SK-N-SH (cell line): Measurements from ENCODE around the gene IL4R. TPM values are rescaled to one million over a fixed set of nuclear protein-coding genes. Genes with fewer than 3 reads are reported as not detected.

Experiments
- CTCF ChIA-PET: fragments of 300-600, 350-600 bp; formaldehyde crosslinking; extraction: SDS; loops from one replicate; lab custom pipeline; 2021; lab: Yijun Ruan, JAX
- POLR2A ChIA-PET: fragments of 350-600 bp; sonication (Branson Sonifier 250); formaldehyde crosslinking; extraction: SDS; loops from one replicate; lab custom pipeline; 2020; ENCODE audit warnings: antibody characterized with exemption, inconsistent platforms; lab: Yijun Ruan, JAX
- DNase-seq: peaks from one replicate; pipeline ENCODE4 v3.0.0; 2012
- H2AFZ ChIP-seq: fragments of 200-600 bp; sonication (generic); 2 replicates; pipeline ENCODE4 v1.8.1; 2016; ENCODE audit warnings: antibody characterized with exemption, mild to moderate bottlenecking, low read depth
- H3F3A ChIP-seq: fragments of 200-600 bp; sonication (generic); replicated peaks from 2 replicates; pipeline ENCODE3; 2016; ENCODE audit warnings: antibody characterized with exemption, mild to moderate bottlenecking; ENCODE audit not compliant: insufficient read depth
- H3K27ac ChIP-seq, 2 experiments: fragments of 200-500 bp in 1 of 2; fragments of 200-600 bp in 1 of 2; sonication (Bioruptor generic) in 1 of 2; sonication (generic), shearing (Covaris generic) in 1 of 2; 2 replicates each; pipeline versions ENCODE4 v1.5.1 to v1.6.1; 2014 to 2016; ENCODE audit warnings: low read depth in 2 of 2, inconsistent platforms in 1 of 2, low read length in 1 of 2, mild to moderate bottlenecking in 1 of 2, mixed read lengths in 1 of 2
- H3K27me3 ChIP-seq: fragments of 200-600 bp; sonication (generic), shearing (Covaris generic); 2 replicates; pipeline ENCODE4 v1.6.1; 2016; ENCODE audit warnings: mixed run types; ENCODE audit not compliant: insufficient read depth
- H3K36me3 ChIP-seq, 2 experiments: fragments of 200-500 bp in 1 of 2; fragments of 200-600 bp in 1 of 2; sonication (Bioruptor generic) in 1 of 2; sonication (generic) in 1 of 2; replicated peaks in 1 of 2; 2 replicates each; pipeline versions ENCODE3 to v1.5.1; 2014 to 2016; ENCODE audit warnings: low read length in 1 of 2, mild to moderate bottlenecking in 1 of 2; ENCODE audit not compliant: insufficient read depth in 2 of 2, control insufficient read depth in 1 of 2
- H3K4me1 ChIP-seq, 2 experiments: fragments of 200-500 bp in 1 of 2; fragments of 200-600 bp in 1 of 2; sonication (Bioruptor generic) in 1 of 2; sonication (generic), shearing (Covaris generic) in 1 of 2; 2 replicates each; pipeline versions ENCODE4 v1.5.1 to v1.6.1; 2014 to 2016; ENCODE audit warnings: low read depth in 1 of 2, low read length in 1 of 2, mixed run types in 1 of 2; ENCODE audit not compliant: insufficient read depth in 2 of 2, control insufficient read depth in 1 of 2
- H3K4me2 ChIP-seq: fragments of 200-600 bp; sonication (generic), shearing (Covaris generic); 2 replicates; pipeline ENCODE4 v1.6.1; 2017; ENCODE audit warnings: mixed run types
- H3K4me3 ChIP-seq, 2 experiments: fragments of 200-500 bp in 1 of 2; fragments of 200-600 bp in 1 of 2; sonication (Bioruptor generic) in 1 of 2; sonication (generic), shearing (Covaris generic) in 1 of 2; 2 replicates each; pipeline versions ENCODE4 v1.5.1 to v1.8.1; 2014 to 2016; ENCODE audit warnings: low read depth in 2 of 2, inconsistent platforms in 1 of 2, low read length in 1 of 2, mild to moderate bottlenecking in 1 of 2, mixed read lengths in 1 of 2, moderate library complexity in 1 of 2
- H3K79me2 ChIP-seq: fragments of 200-600 bp; sonication (generic); 2 replicates; pipeline ENCODE4 v1.8.1; 2017; ENCODE audit warnings: mild to moderate bottlenecking; ENCODE audit not compliant: insufficient read depth
- H3K9ac ChIP-seq: fragments of 200-600 bp; sonication (generic); 2 replicates; pipeline ENCODE4 v1.6.1; 2017; ENCODE audit warnings: mixed run types
- H3K9me2 ChIP-seq: fragments of 200-600 bp; sonication (generic); 2 replicates; pipeline ENCODE4 v1.6.1; 2017; ENCODE audit warnings: mixed run types
- H3K9me3 ChIP-seq: fragments of 200-600 bp; sonication (generic); 2 replicates; pipeline ENCODE4 v1.6.1; 2017; ENCODE audit warnings: mixed run types, mild to moderate bottlenecking, moderate library complexity
- H4K20me1 ChIP-seq: fragments of 200-600 bp; sonication (generic); 2 replicates; pipeline ENCODE4 v1.6.1; 2017; ENCODE audit warnings: mild to moderate bottlenecking, mixed run types; ENCODE audit not compliant: insufficient read depth
- CHD2 ChIP-seq: fragments of 150-350 bp; IDR thresholded peaks from 2 replicates; pipeline ENCODE4 v1.6.1; 2018; ENCODE audit warnings: low read length; ENCODE audit not compliant: partially characterized antibody
- CTCF ChIP-seq: fragments of 200-600 bp; sonication (generic); IDR thresholded peaks from 2 replicates; pipeline ENCODE4 v1.6.1; 2017; ENCODE audit warnings: antibody characterized with exemption, mild to moderate bottlenecking, moderate library complexity
- ELF1 ChIP-seq: IDR thresholded peaks from 2 replicates; pipeline ENCODE4 v1.4.0; 2012
- EP300 ChIP-seq, 2 experiments: IDR thresholded peaks; 2 replicates each; pipeline versions ENCODE4 v1.4.0 to v1.6.1; 2012; ENCODE audit warnings: borderline replicate concordance in 1 of 2, low read depth in 1 of 2, low read length in 1 of 2
- EZH2phosphoT487 ChIP-seq: fragments of 200-600 bp; sonication (generic); IDR thresholded peaks from 2 replicates; pipeline ENCODE4 v1.6.1; 2017; ENCODE audit warnings: low read depth, mixed run types, mild to moderate bottlenecking, antibody characterized with exemption, moderate library complexity, borderline replicate concordance
- GABPA ChIP-seq: IDR thresholded peaks from 2 replicates; pipeline ENCODE4 v1.4.0; 2012; ENCODE audit warnings: low read depth, mild to moderate bottlenecking
- MAX ChIP-seq: IDR thresholded peaks from 2 replicates; pipeline ENCODE4 v1.4.0; 2012; ENCODE audit warnings: low read depth
- MXI1 ChIP-seq: IDR thresholded peaks from 2 replicates; pipeline ENCODE4 v1.6.1; 2012; ENCODE audit warnings: mild to moderate bottlenecking, low read depth, low read length, improper control_type of control experiment
- NFIC ChIP-seq: IDR thresholded peaks from 2 replicates; pipeline ENCODE4 v1.4.0; 2012; ENCODE audit warnings: borderline replicate concordance
- NRF1 ChIP-seq: IDR thresholded peaks from 2 replicates; pipeline ENCODE4 v1.6.1; 2012; ENCODE audit warnings: low read depth, mild to moderate bottlenecking, low read length
- SIN3A ChIP-seq: IDR thresholded peaks from 2 replicates; pipeline ENCODE4 v1.6.1; 2012; ENCODE audit warnings: low read depth, mild to moderate bottlenecking, low read length, moderate library complexity, borderline replicate concordance
- SMC3 ChIP-seq: IDR thresholded peaks from 2 replicates; pipeline ENCODE4 v1.6.1; 2012; ENCODE audit warnings: low read depth, low read length, improper control_type of control experiment
- TEAD4 ChIP-seq: IDR thresholded peaks from 2 replicates; pipeline ENCODE4 v1.4.0; 2012; ENCODE audit warnings: mild to moderate bottlenecking, borderline replicate concordance; ENCODE audit not compliant: insufficient read depth
- ZBTB33 ChIP-seq: IDR thresholded peaks from 2 replicates; pipeline ENCODE4 v1.4.0; 2012; ENCODE audit warnings: low read depth, borderline replicate concordance
- WGBS: methylation state at CpG from one replicate; pipeline ENCODE4 v1.1.6; 2017; ENCODE audit warnings: low lambda C conversion rate; 5-methylcytosine and 5-hydroxymethylcytosine counted together
- polyA plus RNA-seq, 3 experiments: library from polyadenylated mRNA; depleted of rRNA; stranded (reverse); fragments of >200 nt; gene quantifications; 2 replicates each; pipeline ENCODE4 v1.2.3, GENCODE V29; 2012

Gene IL4R
- polyA plus RNA-seq, 1 of the 3 experiments (the other 2 are of a cell fraction) = 16.1 TPM

DNA sequence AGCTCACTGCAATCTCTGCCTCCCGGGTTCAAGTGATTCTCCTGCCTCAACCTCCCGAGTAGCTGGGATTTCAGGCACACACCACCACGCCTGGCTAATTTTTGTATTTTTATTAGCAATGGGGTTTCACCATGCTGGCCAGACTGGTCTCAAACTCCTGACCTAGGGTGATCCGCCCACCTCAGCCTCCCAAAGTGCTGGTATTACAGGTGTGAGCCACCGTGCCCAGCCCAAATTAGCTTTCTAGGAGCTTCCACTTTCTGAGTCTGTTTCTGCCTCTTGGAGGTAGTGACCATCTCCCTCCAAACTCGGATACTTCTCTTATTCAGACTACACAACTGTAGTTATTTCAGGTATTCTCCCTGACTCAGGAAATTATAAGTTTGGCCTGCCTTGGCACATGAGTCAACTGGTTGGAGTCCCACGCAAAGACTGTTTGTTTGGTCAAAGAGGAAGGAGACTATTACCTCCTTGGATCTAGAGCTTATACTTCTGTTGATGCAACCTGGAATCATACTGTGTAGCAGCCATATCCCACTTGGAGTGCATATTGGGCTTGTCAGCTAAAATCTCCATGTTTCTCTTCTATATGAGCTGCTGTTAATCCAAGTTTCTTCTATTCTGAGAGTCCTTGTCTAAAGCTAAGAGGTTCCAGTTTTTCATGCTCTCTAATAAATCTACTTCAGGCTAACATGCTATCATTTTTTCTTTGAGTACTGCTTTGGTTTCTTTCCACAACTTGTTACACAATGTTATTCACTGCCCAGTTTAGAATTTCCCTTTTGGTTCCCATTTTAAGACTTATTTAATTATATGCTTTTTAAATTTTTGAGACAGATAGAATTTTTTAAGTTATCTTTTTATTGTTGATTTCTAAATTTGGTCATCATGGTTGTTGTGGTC lies 7.5 kb downstream of the IL4R start:
- Histone ChIP-seq H3K27ac (no peak overlapping the region), H3K27me3 (no peaks in the 10 kb centered on the region), H3K9me3 (no peaks in the 10 kb centered on the region), H2AFZ (no peak overlapping the region), H3K9ac (no peak overlapping the region), H3K4me2 (no peak overlapping the region), H3K4me3 (no peak overlapping the region), H3K79me2 (peaks cover 94% of the 10 kb centered on the region), H3K4me1 (peaks cover 0 to 2% of the 10 kb centered on the region in 2 experiments; a peak in 1 of 4 replicates), H4K20me1 (peaks cover 6% of the 10 kb centered on the region; the same call in 1 of the 2 replicates), H3F3A (no peaks in the 10 kb centered on the region), H3K9me2 (no peaks in the 10 kb centered on the region), H3K36me3 (peaks cover 0 to 3% of the 10 kb centered on the region in 2 experiments)
- DNase-seq = no peak
- CTCF ChIA-PET = no interaction called here
- POLR2A ChIA-PET = no interaction called here
- WGBS = 80% methylated on average over 7 of the region's 7 CpGs
- TF ChIP-seq GABPA = no peak
- TF ChIP-seq EZH2phosphoT487 = no peak
- TF ChIP-seq TEAD4 = no peak
- no peak for TF ChIP-seq CHD2
- TF ChIP-seq MXI1 = no peak
- TF ChIP-seq NRF1 = no peak
- no peak for TF ChIP-seq CTCF
- TF ChIP-seq NFIC = no peak
- TF ChIP-seq ZBTB33 = no peak
- TF ChIP-seq EP300 (IDR thresholded peaks at IDR 0.05; ENCODE audit: borderline replicate concordance in 1 of 2, low read depth in 1 of 2, low read length in 1 of 2) = no peak
- no peak for TF ChIP-seq ELF1
- TF ChIP-seq MAX = no peak
- TF ChIP-seq SMC3 = no peak
- no peak for TF ChIP-seq SIN3A
